ENCODE data around the gene BCAS1.

BCAS1 gene

DNA sequence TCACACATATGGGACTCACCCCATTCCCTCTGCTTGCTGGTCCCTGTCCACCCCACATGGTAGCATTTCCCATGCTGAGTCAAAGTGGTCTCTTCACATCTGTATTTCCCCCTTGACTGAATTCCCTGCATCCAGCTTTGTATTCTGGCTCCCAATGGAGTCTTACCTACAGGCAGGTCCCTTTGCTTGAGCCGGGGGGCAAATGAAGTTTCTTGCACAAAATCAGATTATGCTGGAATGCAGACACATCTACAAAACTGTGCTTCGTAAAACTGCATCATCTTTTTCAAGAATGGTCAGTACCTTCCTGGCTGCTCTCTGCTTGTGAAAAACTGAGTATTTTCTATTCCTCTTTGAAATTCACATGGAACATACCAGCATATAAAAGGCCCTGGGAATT, 32.1 kb upstream of the BCAS1 start:
- DNase-seq: no peak

DNA sequence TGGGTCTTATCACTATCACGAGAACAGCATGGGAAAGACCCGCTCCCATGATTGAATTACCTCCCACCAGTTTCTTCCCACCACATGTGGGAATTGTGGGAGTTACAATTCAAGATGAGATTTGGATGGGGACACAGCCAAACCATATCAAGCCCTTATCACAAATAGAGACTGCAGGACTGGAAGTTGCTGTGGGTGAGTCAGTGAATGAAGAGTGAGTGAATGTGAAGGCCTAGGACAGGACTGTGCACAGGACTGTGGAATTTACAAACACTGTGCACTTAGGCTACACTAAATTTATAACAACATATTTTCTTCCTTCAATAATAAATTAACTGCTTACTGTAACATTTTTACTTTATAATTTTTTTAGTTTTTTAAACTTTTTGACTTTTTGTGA, 30.2 kb upstream of the BCAS1 start:
- DNase-seq: no peak

DNA sequence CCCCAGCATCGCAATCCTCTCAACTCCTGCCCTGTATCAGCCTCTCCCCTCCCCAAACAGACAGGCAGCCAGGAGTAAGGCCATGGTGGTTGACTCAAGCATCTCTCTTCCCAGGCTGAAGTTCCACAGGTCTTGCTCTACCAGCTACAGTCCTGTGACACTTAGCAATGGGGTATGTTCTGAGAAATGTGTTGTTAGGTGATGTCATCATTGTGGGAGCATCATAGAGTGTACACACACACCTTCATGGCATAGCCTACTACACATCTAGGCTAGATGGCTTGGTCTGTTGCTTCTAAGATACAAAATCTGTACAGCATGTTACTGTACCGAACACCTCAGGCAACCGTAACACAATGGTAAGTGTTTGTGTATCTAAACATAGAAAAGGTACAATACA, 29.5 kb upstream of the BCAS1 start:
- DNase-seq: no peak

DNA sequence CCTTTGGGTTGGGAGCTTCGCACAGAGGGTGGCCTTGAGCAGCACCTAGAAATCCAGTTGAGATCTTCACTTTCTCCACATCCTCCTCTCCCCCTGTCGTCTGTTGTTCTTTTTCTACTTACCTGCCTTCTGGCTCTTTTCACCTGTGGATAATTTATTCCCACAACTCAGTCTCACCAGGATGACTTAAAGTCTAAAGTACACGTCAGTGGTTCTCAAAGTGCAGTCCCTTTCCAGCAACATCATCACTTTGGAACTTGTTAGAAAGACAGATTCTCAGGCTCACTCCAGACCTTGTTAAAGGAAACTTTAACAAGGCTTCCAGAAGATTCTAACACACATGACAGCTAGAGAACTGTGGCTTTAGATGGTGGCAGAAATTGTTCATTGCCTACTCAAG, 27.7 kb upstream of the BCAS1 start:
- no peak for DNase-seq

DNA sequence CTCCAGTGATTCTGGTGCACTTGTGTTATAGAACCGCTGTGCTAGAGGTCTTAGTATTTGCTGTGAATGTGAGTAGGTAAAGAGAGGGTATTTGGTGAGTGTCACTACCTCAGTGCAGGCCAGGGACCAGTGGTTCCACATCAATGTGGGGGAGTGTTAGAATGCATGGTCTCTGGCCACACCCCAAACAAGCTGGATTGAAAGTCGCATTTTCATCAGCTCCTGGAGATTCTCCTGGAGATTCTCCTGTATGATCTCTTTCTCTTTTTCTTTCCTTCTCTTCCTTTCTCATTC, 26.8 kb upstream of the BCAS1 start:
- DNase-seq: no peak

DNA sequence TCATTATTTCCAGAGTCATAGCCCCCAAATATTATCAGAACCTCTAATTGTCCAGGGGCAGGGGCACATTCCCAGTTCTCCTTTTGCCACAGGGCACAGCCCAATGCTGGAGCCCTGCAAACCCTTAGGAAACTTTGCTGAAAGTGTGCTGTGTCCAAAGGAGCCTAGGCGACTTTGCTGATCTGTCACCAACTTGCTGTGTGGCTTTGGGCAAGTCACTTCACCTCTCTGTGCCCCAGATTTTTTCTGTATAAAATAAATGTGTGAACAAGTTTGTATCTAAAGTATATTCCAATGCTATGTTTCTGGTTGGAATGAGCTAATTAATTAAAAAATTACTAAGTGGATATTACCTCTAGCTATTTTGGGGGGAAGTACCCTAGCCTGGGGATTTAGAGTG, 25.4 kb upstream of the BCAS1 start:
- DNase-seq: no peak

DNA sequence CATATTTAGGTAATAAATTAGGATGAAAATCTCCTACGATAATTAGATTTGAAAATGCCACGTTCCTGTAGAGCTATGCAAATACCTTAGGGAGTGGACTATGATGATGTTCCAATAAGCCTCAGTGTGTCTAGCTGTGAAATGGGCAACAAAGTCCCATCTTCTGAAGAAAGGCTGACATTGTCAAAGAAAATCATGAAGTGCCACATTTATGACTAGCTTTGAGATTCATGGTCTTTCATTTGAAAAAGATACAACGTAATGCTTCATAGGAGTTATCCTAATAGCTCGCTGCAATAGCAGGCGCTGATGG, 23.8 kb upstream of the BCAS1 start:
- DNase-seq: no peak

DNA sequence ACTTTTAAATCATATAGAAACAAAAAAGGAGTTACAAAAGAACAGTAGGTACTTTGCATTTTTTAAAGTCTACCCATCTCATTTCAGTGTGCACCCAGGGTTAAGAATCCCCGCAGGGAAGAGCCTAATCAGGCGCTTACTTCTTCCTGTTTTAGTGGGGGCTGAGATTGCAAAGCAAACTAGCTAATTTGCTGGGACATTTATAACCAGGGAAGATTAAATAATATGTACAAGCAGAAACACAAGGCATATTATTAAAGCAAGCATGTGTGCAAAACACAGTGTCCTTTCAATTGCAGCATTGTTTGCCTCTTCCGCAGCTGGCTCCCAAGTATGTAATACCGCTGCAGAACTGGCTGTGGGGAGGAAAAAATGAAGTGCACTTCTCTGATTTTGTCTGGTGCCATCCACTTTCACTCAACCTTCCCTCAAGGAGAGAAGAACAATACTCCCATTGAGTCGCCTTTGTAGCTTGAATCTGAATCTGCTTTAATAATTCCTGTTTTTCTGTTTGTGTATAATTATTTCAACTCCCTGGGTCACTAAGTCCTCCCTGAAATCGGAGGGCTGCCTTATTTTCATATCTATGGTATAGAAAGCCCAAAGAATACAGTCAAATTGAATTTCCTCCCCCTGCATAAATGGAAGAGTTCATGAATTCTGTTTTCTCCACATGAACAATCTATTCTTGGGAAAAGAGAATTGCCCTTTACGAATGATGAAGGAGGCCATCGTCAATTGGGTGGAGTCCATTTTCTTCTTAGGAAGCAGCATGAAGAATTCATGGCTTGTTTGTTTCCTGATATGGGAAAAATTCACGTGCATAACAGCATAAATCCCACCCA, 23.3 kb upstream of the BCAS1 start:
- no peak for DNase-seq

DNA sequence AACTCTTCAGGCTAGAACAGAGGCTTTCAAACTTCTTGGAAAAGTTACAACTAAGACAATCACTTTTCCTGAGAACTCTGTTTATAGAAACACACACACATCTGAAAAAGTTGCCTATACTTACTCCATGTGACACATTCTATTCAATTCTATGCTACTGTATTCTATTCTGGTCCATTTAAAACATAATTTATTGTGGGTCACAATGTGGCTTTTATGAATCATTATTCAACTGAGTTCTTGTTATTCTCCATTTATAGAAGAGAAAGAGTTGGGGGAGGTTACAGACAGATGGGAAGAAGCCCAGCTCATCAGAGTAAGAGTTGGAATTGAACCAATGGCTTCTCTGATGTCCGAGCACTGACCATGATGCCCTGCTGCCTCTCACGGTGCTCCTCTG, 21.6 kb upstream of the BCAS1 start:
- DNase-seq: no peak

DNA sequence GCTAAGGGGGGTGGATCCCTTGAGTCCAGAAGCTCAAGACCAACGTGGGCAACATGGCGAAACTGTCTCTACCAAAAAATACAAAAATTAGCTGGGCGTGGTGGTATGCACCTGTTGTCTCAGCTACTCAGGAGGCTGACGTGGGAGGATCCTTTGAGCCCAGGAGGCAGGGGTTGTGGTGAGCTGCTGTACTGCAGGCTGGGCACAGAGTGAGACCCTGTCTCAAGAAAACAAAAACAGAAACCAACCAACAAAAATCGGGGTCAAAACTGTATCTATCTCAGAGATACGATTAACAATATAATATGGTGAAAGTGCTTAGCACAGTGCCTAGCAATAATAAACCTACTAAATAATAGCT, 20.7 kb upstream of the BCAS1 start:
- DNase-seq: no peak

DNA sequence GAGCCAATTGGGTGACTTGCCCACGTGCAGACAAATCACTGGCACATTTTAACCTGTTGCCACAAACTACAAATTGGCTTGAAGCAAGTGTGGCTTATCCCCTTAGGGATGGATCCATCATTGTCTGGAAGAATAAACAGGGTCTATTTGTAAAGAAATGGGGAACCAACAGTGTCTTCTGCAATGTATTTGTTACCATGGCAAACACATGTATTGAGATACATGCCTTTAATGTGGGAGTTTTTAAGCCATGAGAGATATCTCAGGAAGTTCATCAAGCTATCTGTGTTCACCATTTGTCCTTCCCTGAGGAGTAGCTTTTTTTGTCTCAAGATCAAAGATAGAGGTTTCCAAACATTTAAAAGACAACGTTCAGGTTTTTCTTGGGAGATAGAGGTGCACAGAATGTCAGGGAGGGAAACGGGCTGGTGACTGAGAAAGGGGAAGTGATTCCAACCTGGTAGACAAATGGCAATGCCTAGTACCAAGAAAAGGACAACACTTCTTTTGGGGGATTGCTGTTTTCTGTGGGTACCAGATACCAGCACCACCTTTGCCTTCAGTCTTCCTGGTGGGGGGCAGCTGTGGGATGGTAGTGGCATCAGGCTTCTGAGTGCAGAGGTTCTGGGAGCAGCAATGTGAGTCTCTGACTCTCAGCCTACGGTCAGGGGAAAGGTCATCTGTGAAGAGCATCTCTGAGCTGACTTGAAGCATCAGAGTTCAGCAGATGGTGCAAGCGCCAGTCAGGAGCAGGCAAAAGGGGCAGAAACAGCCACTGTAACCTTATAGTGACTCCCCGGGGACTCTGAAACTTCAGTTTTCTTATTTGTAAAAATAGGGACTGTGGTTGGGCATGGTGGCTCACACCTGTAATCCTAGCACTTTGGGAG, 20.1 kb upstream of the BCAS1 start:
- DNase-seq: no peak

DNA sequence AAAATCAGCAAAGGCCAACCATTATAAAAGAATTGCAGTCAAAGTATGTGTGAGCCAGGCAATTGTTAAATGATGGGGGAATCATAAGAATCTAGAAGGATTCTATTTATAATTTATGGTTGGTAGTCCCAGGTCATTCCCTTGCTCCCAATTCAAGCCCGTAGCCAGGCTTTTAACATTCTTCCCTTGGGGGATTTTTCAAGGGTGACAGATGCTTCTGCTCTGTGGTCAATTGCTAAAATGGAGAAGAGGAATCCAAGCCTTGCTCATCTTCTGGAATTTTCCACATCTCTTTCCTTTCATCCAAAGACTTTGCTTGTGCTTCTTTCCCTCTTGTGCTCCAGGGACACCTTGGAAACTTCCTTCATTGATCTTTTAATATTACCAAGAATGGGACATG, 18.0 kb upstream of the BCAS1 start:
- no peak for DNase-seq

DNA sequence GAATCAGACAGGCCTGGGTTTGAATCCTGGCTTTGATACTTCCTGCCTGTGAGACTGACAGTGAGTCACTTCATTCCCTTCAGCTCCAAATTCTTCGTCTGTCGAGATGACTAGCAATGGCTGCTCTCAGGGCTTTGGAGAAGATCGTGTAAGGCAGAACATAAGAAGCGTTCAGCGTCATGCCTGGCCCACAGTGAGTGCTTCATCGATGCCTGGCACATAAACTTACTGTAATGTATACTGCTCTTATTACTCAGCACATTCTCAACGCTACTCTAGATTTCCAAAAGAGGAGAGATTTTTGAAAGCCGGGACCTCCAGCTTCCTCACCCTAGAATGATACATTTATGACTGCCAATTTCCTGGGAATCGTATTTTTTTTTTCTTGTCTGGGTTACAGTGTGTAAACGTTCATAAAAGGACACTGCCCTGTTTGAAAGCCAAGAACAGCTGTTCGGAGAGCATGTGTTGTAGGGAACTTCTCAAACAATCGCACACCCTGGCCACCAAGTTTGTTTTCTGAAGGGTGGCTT, 16.2 kb upstream of the BCAS1 start:
- no peak for DNase-seq

DNA sequence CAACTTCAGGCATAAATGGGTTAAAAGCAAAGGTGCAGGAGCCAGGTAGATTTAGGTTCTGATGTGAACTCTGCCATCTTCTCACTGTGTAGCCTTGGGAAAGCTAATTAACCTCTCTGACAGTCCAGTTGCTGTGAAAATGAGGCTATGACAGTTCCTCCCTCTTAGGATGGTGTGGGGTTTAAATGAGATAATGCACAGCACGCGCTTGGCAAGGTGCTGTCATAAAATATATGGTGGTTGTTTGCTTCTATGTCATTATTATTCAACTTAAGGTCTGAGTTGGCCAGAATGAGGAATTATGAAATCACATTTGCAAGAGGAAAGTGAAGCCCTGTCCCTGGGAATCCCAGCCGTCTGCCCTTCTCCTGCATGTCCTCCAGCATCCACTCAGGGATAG, 15.5 kb upstream of the BCAS1 start:
- no peak for DNase-seq

DNA sequence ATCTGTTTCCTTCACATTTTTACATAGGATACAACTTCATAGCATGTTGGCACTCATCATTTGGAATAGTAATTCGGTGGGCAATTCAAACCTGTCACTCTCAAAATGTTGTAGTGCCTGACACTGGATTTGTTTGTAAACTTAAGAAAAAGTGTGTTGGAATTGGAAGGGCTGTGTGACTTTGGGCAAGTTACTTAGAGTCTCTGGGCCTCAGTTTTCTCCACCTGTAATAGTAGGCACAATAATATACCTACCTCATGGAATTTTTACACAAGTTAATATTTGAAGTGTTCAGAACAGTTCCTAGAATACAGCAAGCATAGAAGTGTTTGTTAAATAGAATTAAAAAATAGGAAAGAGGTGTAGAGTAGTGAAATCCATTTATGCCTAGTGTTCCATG, 15.0 kb upstream of the BCAS1 start:
- no peak for DNase-seq

DNA sequence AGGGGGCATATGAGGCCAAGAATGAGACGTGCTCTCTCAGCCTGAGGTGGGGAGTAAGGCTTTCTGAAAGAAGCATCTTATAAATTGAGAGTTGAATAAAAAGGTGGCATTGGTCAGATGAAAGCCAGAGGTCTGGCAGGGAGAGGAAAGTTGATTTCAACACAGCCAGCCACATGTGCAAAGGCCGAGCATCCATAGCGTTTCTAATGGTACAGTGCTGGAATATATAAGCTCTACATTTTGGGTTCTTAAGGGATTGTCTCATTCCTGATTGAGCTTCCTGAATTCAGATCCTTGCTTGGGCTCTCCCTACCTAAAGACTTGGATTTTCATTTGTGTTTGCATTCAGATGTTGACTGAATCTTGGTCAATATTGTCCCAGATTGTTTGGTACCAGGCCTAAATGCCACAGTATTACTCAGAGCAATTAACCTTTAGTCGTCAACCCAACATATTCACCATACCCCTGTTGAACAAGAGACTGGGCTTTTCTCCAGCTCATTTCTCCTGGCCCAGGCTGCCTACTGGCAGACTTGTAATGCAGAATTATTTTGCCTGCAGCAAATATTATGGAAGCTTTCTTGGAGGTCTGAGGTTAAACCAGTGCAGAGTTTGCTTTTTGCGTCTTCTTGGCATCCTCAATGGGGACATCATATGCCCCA, 14.5 kb upstream of the BCAS1 start:
- DNase-seq: no peak

DNA sequence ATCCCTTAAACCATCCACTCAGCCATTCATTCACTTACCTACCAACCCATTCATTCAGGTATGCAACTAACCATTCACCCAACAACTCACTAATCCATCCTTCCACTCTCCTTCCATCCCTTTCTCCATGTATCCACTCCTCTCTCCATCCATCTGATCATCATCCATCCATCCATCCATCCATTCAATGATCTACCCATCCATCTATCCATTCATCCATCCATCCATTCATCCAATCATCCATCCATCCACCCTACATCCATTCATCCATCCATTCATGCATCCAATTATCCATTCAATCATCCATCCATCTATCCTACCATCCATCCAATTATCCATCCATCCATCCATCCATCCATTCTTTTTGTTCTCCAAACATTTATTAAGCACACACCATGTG, 13.8 kb upstream of the BCAS1 start:
- no peak for DNase-seq

DNA sequence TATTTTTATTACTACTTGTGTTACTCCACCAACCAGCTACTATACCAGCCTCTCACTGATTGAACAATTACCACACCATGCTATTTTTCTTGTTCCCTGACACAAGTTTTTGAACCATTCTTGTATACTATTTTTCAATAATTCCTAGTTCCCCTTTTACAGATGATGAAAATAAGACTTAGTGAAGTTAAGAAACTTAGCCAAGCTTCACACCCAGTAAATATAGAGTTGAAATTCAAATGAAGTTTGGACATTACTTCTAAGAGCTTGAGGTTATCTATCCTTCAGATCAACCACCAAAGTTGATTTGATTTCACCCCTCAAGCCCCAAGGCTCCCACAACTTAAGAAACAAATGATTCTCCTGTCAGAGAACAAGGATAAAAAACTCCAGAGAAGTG, 13.1 kb upstream of the BCAS1 start:
- DNase-seq: no peak

DNA sequence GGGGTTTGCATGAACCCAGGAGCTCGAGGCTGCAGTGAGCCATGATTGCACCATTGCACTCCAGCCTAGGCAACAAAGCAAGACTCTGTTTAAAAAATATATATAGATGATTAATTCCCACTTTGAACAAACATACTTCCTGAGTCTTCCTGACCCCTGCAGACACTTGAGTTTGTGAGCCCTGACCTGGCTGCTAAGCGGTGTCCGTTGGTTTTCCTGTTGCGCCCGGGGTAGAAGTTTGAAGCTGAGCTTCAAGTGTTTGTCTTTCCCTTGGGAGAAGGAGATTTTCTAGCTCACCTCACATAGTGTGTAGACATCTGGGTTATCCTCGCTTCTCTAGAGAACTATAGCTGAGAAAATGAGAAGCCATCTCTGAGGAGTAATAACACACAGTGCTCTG, 11.7 kb upstream of the BCAS1 start:
- no peak for DNase-seq

DNA sequence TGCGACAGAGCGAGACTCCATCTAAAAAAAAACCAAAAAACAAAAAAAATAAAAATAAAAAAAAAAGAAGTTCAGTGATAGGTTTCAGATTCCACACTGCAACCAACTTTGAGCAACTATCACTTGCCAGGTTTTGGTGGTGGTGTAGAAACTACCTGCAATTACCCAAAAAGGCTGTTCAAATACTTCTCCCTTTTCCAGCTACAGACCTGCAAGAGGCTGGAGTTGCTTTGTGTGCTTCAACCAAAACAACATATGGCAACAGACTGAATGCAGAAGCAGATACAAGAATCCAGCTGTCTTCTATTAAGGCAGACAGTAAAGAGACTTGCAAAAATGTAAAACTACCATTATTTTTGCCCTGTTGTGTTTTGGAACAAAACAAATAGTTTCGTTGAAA, 9.3 kb upstream of the BCAS1 start:
- DNase-seq: no peak

DNA sequence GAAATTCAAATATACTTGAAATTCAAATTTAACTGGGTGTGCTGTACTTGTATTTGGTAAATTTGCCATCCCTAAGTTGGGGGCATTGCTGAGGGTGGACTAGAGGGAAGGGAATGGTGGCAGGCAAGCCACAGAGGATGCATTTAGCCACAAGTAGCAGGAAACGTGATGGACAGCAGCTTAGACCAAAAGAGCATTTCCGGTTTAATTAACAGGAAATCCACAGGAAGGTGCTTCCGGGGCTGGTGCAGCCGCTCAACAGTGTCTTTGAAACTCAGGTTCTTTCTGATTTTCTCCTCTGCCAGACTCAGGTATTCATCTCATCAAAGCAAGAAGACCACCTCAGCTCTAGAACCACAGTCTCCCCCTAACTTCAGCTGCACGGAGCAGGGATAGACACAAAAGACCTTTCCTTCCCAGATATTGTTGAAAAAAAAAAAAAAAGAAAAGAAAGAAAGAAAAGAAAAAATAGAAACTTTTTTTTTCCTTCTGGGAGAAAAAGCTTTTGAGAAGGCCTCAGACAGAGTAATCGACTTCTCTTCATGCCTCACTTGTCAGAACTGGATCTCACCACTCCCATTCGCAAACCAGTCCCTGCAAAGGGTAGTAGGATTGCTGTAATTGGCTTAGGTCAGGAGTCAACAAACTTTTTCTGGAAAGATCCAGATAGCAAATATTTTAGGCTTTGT, 8.0 kb upstream of the BCAS1 start:
- DNase-seq: no peak

DNA sequence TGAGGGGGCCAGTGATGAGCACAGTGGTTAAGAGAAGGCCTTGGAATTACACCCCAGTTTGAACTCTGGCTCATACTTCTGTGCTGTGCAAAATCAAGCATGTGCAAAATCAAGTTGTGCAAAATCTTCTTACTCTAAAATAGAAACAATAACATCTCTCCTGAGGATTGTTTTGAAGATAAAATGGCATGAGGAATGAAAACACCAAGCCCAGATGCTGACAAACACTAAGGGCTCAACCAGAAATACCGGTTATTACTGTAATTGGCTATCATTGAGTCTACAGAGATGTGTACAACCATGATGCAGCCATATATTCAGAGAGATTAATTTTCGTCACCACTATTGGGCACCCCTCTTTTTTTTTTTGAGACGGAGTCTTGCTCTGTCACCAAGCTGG, 5.9 kb upstream of the BCAS1 start:
- no peak for DNase-seq

DNA sequence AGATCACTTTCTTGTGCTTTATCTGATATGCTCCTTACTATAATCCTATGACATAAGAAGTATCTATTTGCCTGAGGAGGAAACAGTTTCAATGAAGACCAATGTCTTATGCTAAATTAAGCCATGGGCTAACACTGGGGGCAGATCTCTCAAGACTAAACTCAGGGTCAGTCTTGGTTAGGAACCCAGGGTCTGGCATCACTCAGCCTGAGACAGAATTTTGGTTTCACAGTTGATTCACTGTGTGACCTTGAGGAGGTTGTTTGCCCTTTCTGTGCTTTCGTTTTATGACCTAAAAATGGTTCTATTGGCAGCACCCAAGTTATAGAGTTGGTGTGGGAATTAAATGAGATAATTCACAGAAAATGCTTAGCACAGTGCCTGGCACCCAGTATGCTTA, 4.9 kb upstream of the BCAS1 start:
- no peak for DNase-seq

DNA sequence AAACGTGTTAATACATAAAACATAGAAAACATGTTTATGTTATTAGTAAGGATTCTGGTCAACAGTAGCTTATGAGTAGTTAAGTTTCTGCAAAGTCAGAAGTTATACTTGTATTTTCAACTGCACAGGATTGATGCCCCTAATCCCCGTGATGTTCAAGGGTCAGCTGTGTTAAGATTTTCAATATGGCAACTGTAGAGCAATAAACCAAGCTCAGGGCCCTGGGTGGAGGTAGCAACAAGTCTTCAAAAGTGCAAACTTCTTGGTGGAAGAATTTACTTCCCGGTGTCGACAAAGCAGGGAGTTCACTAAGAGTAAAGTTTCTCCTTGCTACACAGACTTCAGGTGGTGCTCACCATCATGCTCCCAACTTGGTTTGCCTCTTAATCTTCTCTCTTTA, 4.1 kb upstream of the BCAS1 start:
- DNase-seq: no peak

Measured in NCI-H2029 (cell line).